HepG2 (cell line): Measurements from ENCODE around the gene SLCO2A1. TPM values are rescaled to one million over a fixed set of nuclear protein-coding genes. Genes with fewer than 3 reads are reported as not detected.
A peak's percentile ranks its signal among the peaks of the same experiment; 100 is the strongest.

Experiments
- ATAC-seq: fragments of 200-7000 bp; cut with Tn5 transposase; 3 replicates; pipeline ENCODE4 v1.9.1; 2020; ENCODE audit warnings: mild to moderate bottlenecking, moderate library complexity
- BruUV-seq: library from RNA; stranded (reverse); fragments of 400-500 nt; replicated peaks from 2 replicates; lab custom pipeline; 2021; lab: Mats Ljungman, UMichigan
- CTCF ChIA-PET: fragments of 300-600 bp; formaldehyde crosslinking; extraction: SDS; loops from one replicate; lab custom pipeline; 2021; ENCODE audit warnings: low total read pairs, inconsistent platforms, low intra/inter-chr PET ratio; lab: Yijun Ruan, JAX
- POLR2A ChIA-PET: fragments of 350-600 bp; sonication (Branson Sonifier 250); formaldehyde crosslinking; loops from one replicate; lab custom pipeline; 2020; ENCODE audit warnings: antibody characterized with exemption, inconsistent platforms; lab: Yijun Ruan, JAX
- DNase-seq: peaks from one replicate; pipeline ENCODE4 v3.0.0-alpha.2; 2015; ENCODE audit warnings: low spot score
- FAIRE-seq: peaks from 3 replicates; lab custom pipeline; 2011; peaks lifted over from hg19 to GRCh38; lab: Jason Lieb, UNC
- H2AFZ ChIP-seq: one replicate; pipeline ENCODE4 v1.6.1; 2011; ENCODE audit warnings: low read length, inconsistent platforms
- H3K27ac ChIP-seq: fragments of 300-600 bp; 3 replicates; pipeline ENCODE4 v1.8.0; 2011; ENCODE audit warnings: mixed run types, mild to moderate bottlenecking, mixed read lengths, low read length, inconsistent platforms; ENCODE audit not compliant: insufficient read depth; ENCODE audit errors: extremely low read length
- H3K27me3 ChIP-seq, 2 experiments: fragments of 200-600 bp in 1 of 2; 2 replicates in 1 of 2; 3 replicates in 1 of 2; pipeline versions ENCODE4 v1.6.0 to v1.8.0; 2011; ENCODE audit warnings: low read length in 2 of 2, mild to moderate bottlenecking in 2 of 2, moderate library complexity in 2 of 2, inconsistent platforms in 1 of 2; ENCODE audit not compliant: insufficient read depth in 2 of 2, control insufficient read depth in 1 of 2
- H3K36me3 ChIP-seq, 2 experiments: fragments of 200-600 bp in 1 of 2; replicated peaks in 1 of 2; 2 replicates in 1 of 2; 3 replicates in 1 of 2; pipeline versions ENCODE4 v1.5.1 to v1.8.0; 2011; ENCODE audit warnings: low read length in 2 of 2, inconsistent platforms in 1 of 2; ENCODE audit not compliant: insufficient read depth in 2 of 2, control insufficient read depth in 1 of 2
- H3K4me1 ChIP-seq: 2 replicates; pipeline ENCODE4 v1.5.1; 2012; ENCODE audit warnings: low read length, inconsistent platforms; ENCODE audit not compliant: insufficient read depth
- H3K4me2 ChIP-seq: 2 replicates; pipeline ENCODE4 v1.6.0; 2011; ENCODE audit warnings: low read depth, low read length, inconsistent platforms
- H3K4me3 ChIP-seq, 3 experiments: fragments of 200-600 bp in 1 of 3; sonication (generic), shearing (Covaris generic) in 1 of 3; replicated peaks in 1 of 3; 2 replicates each; pipeline ENCODE4 v1.5.1; 2011 to 2016; ENCODE audit warnings: low read length in 3 of 3, inconsistent platforms in 2 of 3, low read depth in 2 of 3, mild to moderate bottlenecking in 2 of 3, control low read depth in 1 of 3, mixed read lengths in 1 of 3; ENCODE audit not compliant: insufficient read depth in 1 of 3
- H3K79me2 ChIP-seq: one replicate; pipeline ENCODE4 v1.6.1; 2011; ENCODE audit warnings: low read length, inconsistent platforms; ENCODE audit not compliant: insufficient read depth
- H3K9ac ChIP-seq: 2 replicates; pipeline ENCODE4 v1.6.0; 2011; ENCODE audit warnings: mild to moderate bottlenecking, low read depth, low read length, inconsistent platforms; ENCODE audit not compliant: insufficient read depth
- H3K9me3 ChIP-seq: 2 replicates; pipeline ENCODE4 v1.5.1; 2012; ENCODE audit warnings: mild to moderate bottlenecking, low read length
- H4K20me1 ChIP-seq: 2 replicates; pipeline ENCODE4 v1.6.0; 2011; ENCODE audit warnings: inconsistent platforms, mild to moderate bottlenecking, low read length, moderate library complexity; ENCODE audit not compliant: insufficient read depth
- ATM ChIP-seq: fragments of 450-650 bp; IDR thresholded peaks from 2 replicates; pipeline ENCODE4 v1.7.1; 2017; ENCODE audit warnings: mild to moderate bottlenecking, borderline replicate concordance
- MNT ChIP-seq: fragments of 450-650 bp; IDR thresholded peaks from 2 replicates; pipeline ENCODE4 v1.6.1; 2016
- NFAT5 ChIP-seq: sonication (generic); formaldehyde crosslinking; IDR thresholded peaks from 2 replicates; pipeline ENCODE4 v1.4.0; 2020; ENCODE audit warnings: missing genetic modification reagents
- NR0B2 ChIP-seq: sonication (generic); formaldehyde crosslinking; IDR thresholded peaks from 2 replicates; pipeline ENCODE4 v1.4.0; 2020; ENCODE audit warnings: mild to moderate bottlenecking, missing genetic modification reagents
- PCBP2 ChIP-seq: fragments of 200-400 bp; formaldehyde crosslinking; optimal IDR thresholded peaks from 2 replicates; pipeline ENCODE3; 2018; ENCODE audit warnings: low read length, low read depth; ENCODE audit not compliant: poor library complexity, severe bottlenecking
- ZNF33B ChIP-seq: sonication (generic); formaldehyde crosslinking; IDR thresholded peaks from 2 replicates; pipeline ENCODE4 v1.5.1; 2020; ENCODE audit warnings: mild to moderate bottlenecking, missing genetic modification reagents
- WGBS: methylation state at CpG from one replicate; pipeline ENCODE4 v1.1.6; 2017; ENCODE audit warnings: low lambda C conversion rate; 5-methylcytosine and 5-hydroxymethylcytosine counted together
- in situ Hi-C: cut with HindIII; loops from 2 replicates; pipeline ENCODE4 v1.10.0; 2017; ENCODE audit warnings: low pct_unique_long_range_greater_than_20kb; ENCODE audit not compliant: extremely low pct_ligation_motif_present
- intact Hi-C: fragments of 100-400 bp; cut with micrococcal nuclease; formaldehyde crosslinking; loops from one replicate; pipeline ENCODE4 v1.10.0; 2022; ENCODE audit not compliant: unreplicated experiment
- polyA plus RNA-seq, 8 experiments: library from polyadenylated mRNA; depleted of rRNA in 3 of 8; stranded (reverse) in 7 of 8; unstranded in 1 of 8; fragments of >200 nt; fragmentation: Illumina TruSeq in 4 of 8; extraction: Trizol in 4 of 8; gene quantifications; 2 replicates each; pipeline versions ENCODE4 v1.2.1 to v1.2.3, GENCODE V29; 2011 to 2016; ENCODE audit warnings: low read depth in 4 of 8, missing spikeins in 1 of 8, mixed read lengths in 1 of 8; ENCODE audit not compliant: insufficient read depth in 1 of 8
- total RNA-seq, 5 experiments: library from RNA; depleted of rRNA; stranded (reverse); fragments of >200 nt; fragmentation: Illumina TruSeq; extraction: Trizol; gene quantifications; 2 replicates each; pipeline ENCODE4 v1.2.3, GENCODE V29; 2016; ENCODE audit warnings: low read depth in 1 of 5

SLCO2A1 gene
- total and polyA plus RNA-seq, 2 of the 13 experiments (the other 11 are each of a cell fraction or from before 2014, with no cell fraction given) = 0.04 TPM; not detected in 1

- Histone ChIP-seq H3K4me1 (peaks cover 30% of the 10 kb centered on the region), H3K27me3 (peaks cover 0 to 7% of the 10 kb centered on the region in 2 experiments; a peak in 1 of 5 replicates), H3K36me3 (no peaks in the 10 kb centered on the region), H3K79me2 (no peaks in the 10 kb centered on the region), H3K4me2 (no peak overlapping the region), H3K9ac (no peak overlapping the region), H3K4me3 (no peak overlapping the region), H3K9me3 (no peaks in the 10 kb centered on the region), H2AFZ (no peak overlapping the region), H4K20me1 (no peaks in the 10 kb centered on the region), H3K27ac (no peak overlapping the region)
- DNase-seq (no peak), ATAC-seq (no peak), FAIRE-seq (no peak)
- CTCF ChIA-PET = no interaction called here
- POLR2A ChIA-PET = no interaction called here
- 53% methylated on average over 3 of the region's 10 CpGs for WGBS
- BruUV-seq = no TSS peak
- intact Hi-C loops = no loop called here
- TF ChIP-seq ZNF33B (CRISPR knock-in tag) (no peak), PCBP2 (no peak), ATM (no peak), NFAT5 (CRISPR knock-in tag) (no peak), NR0B2 (CRISPR knock-in tag) (no peak), MNT (peak; percentile 57)
- in situ Hi-C loops = no loop called here
Measured at GRCh38 chr3:134038071-134038491, 8.4 kb upstream of the SLCO2A1 start.
